GM12892 (cell line): Measurements from ENCODE around the gene SYNGR1.

ENCODE experiments used
- DNase-seq: peaks from one replicate; pipeline ENCODE4 v3.0.0; 2011; ENCODE audit not compliant: insufficient read length
- FAIRE-seq: peaks from 2 replicates; lab custom pipeline; 2011; peaks lifted over from hg19 to GRCh38; lab: Jason Lieb, UNC
- POLR2A ChIP-seq: IDR thresholded peaks from 2 replicates; pipeline ENCODE4 v1.6.1; 2011; ENCODE audit warnings: low read depth, low read length, control low read depth
- POLR2AphosphoS5 ChIP-seq: IDR thresholded peaks from 2 replicates; pipeline ENCODE4 v1.6.1; 2011; ENCODE audit warnings: low read depth, low read length, control low read depth
- TAF1 ChIP-seq: IDR thresholded peaks from 2 replicates; pipeline ENCODE4 v1.6.1; 2011; ENCODE audit warnings: low read depth, mild to moderate bottlenecking, control low read depth, low read length, borderline replicate concordance

Gene SYNGR1

DNA sequence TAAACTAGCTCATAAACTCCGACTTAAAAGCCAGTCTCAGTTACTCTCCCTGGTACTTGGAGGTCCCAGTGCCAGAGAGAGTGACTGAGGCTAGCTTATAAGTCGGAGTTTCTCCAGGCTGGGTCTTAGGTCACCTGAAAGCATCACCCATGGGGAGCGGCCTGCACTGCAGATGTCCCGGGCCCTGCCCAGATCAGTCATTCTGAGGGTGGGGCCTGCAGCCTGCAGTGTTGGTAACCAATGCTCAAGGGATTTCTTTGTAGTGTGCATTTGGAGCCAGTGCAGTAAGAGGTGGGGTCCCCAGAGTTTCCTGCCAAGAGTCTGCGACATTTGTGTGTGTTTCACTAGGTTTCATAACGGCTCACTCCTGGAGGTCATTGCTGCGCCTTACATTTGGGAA lies 64.6 kb downstream of the SYNGR1 start:
- FAIRE-seq = no peak
- TF ChIP-seq TAF1 (no peak), POLR2A (no peak), POLR2AphosphoS5 (no peak)
- no peak for DNase-seq

DNA sequence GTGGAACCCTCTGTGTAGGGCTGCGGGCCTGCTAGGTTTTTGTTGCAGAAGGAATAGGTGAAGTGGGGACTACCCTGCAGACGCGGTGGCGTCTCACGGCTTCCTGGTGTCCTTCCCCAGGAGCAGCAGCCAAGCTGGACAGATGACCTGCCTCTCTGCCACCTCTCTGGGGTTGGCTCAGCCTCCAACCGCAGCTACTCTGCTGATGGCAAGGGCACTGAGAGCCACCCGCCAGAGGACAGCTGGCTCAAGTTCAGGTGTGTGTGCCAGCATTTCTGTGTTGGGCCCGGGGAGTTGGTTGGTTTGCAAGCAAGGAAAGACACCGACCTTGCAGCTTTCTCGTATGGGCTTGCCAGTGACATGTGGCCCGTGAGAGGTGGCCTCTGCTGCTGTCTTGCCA lies 65.1 kb downstream of the SYNGR1 start:
- TF ChIP-seq POLR2AphosphoS5 (no peak), POLR2A (no peak), TAF1 (no peak)

DNA sequence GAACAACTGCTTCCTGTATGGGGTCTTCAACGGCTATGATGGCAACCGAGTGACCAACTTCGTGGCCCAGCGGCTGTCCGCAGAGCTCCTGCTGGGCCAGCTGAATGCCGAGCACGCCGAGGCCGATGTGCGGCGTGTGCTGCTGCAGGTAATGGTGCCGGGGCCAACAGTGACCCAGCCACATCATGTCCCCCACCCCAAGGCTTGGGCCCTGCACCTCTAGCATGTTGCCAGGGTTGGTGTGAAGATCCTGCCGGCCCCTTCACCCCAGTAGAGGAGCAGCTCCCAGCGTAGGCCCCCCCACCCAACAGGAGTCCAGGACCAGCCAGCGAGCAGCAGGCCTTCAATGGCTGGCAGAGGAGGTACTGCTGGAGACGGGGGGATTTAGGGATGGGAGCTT lies 65.7 kb downstream of the SYNGR1 start:
- DNase-seq (no peak), FAIRE-seq (no peak)
- TF ChIP-seq POLR2AphosphoS5 (no peak), TAF1 (no peak), POLR2A (no peak)

More for the DNA sequence above, 65.1 kb downstream of the SYNGR1 start:
- DNase-seq (no peak), FAIRE-seq (no peak)

DNA sequence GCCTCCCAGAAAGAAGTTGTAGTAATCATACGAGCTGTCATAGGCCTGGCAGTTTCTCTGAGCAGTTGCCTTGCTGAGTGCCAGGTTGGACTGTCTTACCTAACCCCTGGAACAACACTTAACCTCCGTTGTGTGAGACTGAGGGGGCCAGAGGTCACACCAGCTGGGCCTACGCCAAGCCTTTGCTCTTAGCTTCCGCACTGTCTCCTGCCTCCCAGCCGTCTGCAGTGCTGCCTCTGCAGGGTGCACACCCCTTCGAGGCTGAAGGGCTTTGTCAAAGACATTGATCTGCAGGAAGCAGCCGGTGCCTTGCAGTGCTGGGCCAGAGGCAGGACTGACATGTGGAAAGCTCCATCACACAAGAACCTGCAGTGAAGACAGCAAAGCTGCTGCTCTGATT lies 66.5 kb downstream of the SYNGR1 start:
- no peak for DNase-seq
- FAIRE-seq = no peak

DNA sequence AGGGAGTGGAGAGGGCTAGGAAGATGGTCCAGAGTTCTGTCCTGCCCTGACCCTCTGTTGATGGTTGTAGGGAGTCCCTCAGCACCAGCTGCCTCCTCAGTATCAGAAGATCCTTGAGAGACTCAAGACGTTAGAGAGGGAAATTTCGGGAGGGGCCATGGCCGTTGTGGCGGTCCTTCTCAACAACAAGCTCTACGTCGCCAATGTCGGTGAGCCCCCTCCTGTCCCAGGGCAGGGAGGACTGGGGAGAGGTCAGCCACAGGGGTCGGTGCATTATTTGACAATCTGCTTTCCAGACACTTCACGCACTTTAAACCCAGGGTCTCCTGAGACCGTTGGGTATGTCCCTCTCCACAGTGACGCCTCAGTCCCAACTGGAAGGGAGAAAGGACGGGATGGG lies 67.8 kb downstream of the SYNGR1 start:
- DNase-seq = no peak
- TF ChIP-seq TAF1 (no peak), POLR2AphosphoS5 (no peak)
- FAIRE-seq = no peak

More for the DNA sequence above, 66.5 kb downstream of the SYNGR1 start:
- TF ChIP-seq TAF1 = no peak
- no peak for TF ChIP-seq POLR2A
- no peak for TF ChIP-seq POLR2AphosphoS5

DNA sequence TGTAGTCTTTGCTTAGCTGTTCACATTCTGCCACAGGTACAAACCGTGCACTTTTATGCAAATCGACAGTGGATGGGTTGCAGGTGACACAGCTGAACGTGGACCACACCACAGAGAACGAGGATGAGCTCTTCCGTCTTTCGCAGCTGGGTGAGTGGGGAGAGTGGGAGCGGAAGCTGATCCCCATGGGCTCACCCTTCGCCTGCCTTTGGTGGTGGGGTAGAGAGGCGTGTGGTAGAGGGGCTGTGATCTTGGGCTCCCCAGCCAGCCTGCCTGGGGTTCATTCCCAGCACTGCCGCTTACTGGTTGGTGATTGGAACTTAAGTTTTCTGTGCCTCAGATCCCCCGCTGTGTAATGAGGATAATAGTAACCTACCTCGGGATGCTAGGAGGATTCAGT lies 68.9 kb downstream of the SYNGR1 start:
- TF ChIP-seq POLR2A (no peak), TAF1 (no peak), POLR2AphosphoS5 (no peak)
- FAIRE-seq (no peak), DNase-seq (no peak)

DNA sequence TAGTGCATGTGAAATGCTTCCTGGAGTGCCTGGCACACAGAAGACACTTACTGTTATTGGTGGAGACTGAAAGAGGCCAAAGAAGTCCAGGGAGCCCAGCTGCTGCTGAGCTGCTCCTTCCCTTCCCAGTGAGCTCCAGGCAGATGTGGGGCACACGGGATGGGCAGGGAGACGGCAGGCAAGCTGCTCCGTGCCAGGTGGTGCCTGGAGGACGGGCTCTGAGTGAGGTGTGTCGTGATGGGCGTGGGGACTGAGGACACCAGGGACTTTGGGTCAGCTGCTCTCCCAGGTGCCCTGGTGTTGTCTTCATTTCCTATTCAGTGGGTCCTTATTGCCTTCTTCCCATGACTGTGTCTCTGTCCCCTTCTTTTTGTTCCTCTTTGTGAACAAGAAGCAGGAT lies 69.3 kb downstream of the SYNGR1 start:
- no peak for TF ChIP-seq POLR2AphosphoS5
- TF ChIP-seq POLR2A = no peak
- TF ChIP-seq TAF1 = no peak
- DNase-seq (no peak), FAIRE-seq (no peak)

DNA sequence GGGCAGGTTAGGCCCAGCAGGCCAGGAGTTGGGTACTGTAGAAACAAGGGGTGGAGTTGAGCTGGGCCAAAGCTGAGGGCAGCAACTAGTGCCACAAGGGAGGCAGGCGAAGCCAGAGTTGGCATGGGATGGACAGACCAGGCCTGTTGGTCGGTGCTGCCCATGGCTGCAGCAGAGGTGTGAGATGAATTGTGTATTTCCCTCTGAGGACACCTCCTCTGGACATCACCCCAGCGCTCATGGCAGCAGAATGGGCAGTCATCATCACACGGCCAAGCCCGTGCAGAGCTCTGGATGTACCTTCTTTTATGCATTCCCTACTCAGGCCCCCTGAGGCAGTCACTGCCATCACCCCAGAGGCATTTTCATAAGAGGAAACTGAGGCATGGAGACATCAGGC lies 70.1 kb downstream of the SYNGR1 start:
- DNase-seq (no peak), FAIRE-seq (no peak)
- TF ChIP-seq POLR2AphosphoS5 = no peak

DNA sequence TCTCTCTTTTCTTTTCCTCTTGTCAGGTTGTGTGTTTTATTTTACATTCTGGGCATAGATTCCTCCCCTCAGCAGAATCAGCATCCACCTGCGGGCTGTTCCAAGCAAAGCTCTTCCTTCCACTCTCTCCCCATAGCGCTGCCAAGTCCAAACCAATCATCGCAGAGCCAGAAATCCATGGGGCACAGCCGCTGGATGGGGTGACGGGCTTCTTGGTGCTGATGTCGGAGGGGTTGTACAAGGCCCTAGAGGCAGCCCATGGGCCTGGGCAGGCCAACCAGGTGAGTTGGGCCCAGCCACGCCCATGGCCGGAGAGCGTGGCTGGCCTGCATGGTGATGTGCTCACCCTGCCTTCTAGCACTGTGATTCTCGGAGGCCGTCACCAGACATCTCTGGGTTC lies 71.9 kb downstream of the SYNGR1 start:
- FAIRE-seq = no peak
- TF ChIP-seq POLR2AphosphoS5 = no peak
- no peak for TF ChIP-seq TAF1
- no peak for TF ChIP-seq POLR2A
- no peak for DNase-seq

DNA sequence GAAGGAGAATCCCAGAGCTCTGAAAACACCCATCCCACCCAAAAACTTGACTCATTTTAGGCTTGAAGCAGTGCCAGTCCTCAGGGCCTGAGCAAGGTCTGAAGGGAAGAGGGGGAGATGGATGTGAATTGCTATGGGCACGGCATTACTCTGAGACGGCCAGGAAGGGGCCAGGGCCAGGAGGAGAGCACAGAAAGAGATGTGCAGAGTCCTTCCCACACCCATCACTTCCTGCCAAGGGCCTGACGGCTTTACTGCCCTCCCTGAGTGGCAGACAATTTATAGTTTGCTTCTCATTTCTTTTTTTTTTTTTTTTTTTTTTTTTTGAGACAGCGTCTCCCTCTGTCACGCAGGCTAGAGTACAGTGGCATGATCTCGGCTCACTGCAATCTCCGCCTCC lies 72.3 kb downstream of the SYNGR1 start:
- TF ChIP-seq POLR2AphosphoS5 = no peak
- TF ChIP-seq POLR2A = no peak
- no peak for TF ChIP-seq TAF1
- DNase-seq (no peak), FAIRE-seq (no peak)

DNA sequence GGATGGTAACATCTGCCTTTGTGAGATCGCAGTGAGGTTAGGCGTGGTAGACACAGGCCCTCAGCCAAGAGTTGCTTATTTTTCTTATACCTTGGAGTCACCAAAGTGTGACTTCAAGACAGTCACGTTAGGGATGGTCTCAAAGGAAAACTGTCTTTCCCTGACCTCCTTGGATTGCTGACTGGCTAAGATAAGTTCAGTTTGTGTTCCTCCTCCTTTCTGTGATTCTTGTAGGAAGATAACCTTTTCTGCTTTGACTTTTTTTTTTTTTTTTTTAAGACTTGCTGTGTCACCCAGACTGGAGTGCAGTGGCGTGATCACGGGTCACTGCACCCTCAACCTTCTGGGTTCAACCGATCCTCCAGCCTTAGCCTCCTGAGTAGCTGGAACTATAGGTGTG lies 72.9 kb downstream of the SYNGR1 start:
- TF ChIP-seq POLR2A (no peak), TAF1 (no peak), POLR2AphosphoS5 (no peak)
- DNase-seq = no peak
- FAIRE-seq = no peak

DNA sequence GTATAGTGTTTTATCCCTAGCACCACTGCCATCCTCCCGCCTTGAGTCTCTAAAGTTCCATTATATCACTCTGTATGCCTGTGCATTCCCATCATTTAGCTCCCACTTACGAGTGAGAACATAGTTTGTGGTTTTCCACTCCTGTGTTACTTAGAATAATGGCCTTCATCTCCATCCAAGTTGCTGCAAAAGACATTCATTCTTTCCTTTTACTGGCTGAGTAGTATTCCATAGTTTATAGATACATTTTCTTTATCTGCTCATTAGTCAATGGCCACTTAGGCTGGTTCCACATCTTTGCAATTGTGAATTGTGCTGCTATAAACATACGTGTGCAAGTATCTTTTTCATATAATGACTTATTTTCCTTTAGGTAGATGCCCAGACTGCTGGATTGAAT lies 74.2 kb downstream of the SYNGR1 start:
- DNase-seq (no peak), FAIRE-seq (no peak)
- TF ChIP-seq TAF1 (no peak), POLR2A (no peak), POLR2AphosphoS5 (no peak)

DNA sequence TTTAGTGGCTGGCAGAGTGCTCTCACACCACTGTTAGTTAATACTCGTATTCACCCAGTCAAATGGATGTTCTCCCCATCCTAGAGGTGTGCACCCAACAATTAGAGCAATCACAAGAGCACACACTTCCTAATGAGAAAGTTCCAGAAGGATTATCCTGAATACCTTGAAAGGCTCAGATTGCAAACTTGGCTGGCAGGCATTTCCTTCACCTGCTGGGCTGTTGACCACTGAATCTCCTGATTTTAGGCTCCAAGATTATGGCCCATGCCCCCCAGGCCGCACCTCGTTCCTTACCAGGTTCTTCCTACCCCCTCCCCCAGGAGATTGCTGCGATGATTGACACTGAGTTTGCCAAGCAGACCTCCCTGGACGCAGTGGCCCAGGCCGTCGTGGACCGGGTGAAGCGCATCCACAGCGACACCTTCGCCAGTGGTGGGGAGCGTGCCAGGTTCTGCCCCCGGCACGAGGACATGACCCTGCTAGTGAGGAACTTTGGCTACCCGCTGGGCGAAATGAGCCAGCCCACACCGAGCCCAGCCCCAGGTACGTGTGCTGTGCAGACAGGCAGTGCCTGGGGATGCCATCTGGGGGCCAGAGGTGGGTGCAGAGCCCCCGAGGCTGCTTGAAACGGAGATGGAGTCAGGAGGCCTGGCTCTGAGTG lies 76.7 kb downstream of the SYNGR1 start:
- no peak for TF ChIP-seq POLR2A
- no peak for TF ChIP-seq POLR2AphosphoS5
- TF ChIP-seq TAF1 = no peak
- FAIRE-seq (no peak), DNase-seq (no peak)
